Subcutaneous adipose tissue (tissue), 4 donors: ENCODE results near the gene FUNDC2. TPM values are rescaled to one million over a fixed set of nuclear protein-coding genes. Genes with fewer than 3 reads are reported as not detected.

Experiments
- CTCF ChIP-seq: fragments of 450-650 bp; IDR thresholded peaks from one replicate; pipeline ENCODE4 v1.5.1; 2016; ENCODE audit warnings: low read depth, mild to moderate bottlenecking, control low read depth, antibody characterized with exemption, moderate library complexity
- total RNA-seq, 4 donors: library from RNA; depleted of rRNA; stranded (reverse); fragments of >200 nt; gene quantifications; one replicate each; pipeline ENCODE4 v1.1.0, GENCODE V29; 2016

FUNDC2 gene
- total RNA-seq, 4 donors from 2014 or later: 46.1 to 83.5 (median 69.6) TPM

- TF ChIP-seq CTCF: no peak
Measured at GRCh38 chrX:154990496-154990895, 36.1 kb upstream of the FUNDC2 start.

- TF ChIP-seq CTCF: no peak
Measured at GRCh38 chrX:154991039-154991438, 35.6 kb upstream of the FUNDC2 start.

- no peak for TF ChIP-seq CTCF
Measured at GRCh38 chrX:154991476-154991875, 35.2 kb upstream of the FUNDC2 start.

GRCh38 chrX:154998204-154998880 lies 28.3 kb upstream of the FUNDC2 start:
- no peak for TF ChIP-seq CTCF

GRCh38 chrX:155000841-155001240 lies 25.8 kb upstream of the FUNDC2 start:
- no peak for TF ChIP-seq CTCF

GRCh38 chrX:155001873-155002272 lies 24.8 kb upstream of the FUNDC2 start:
- TF ChIP-seq CTCF: no peak

- no peak for TF ChIP-seq CTCF
Measured at GRCh38 chrX:155005190-155005589, 21.5 kb upstream of the FUNDC2 start.
